Uterus (tissue), 4 donors: Measurements from ENCODE around the gene CIBAR2. TPM values are rescaled to one million over a fixed set of nuclear protein-coding genes. Genes with fewer than 3 reads are reported as not detected.

Experiments
- DNase-seq, 2 donors: peaks; one replicate each; pipeline ENCODE4 v3.0.0-alpha.2; 2019 to 2020
- H3K27ac ChIP-seq, 2 donors: fragments of 200-600 bp; sonication (generic); 1 replicate in 1 of 2; 2 replicates in 1 of 2; pipeline ENCODE4 v1.5.1; 2016 to 2018
- H3K27me3 ChIP-seq, 2 donors: fragments of 200-600 bp; sonication (generic); one replicate each; pipeline ENCODE4 v1.5.1; 2018 to 2019; ENCODE audit warnings: control low read depth in 1 of 2
- H3K36me3 ChIP-seq, 2 donors: fragments of 200-600 bp; sonication (generic); one replicate each; pipeline ENCODE4 v1.5.1; 2019; ENCODE audit warnings: control low read depth in 1 of 2
- H3K4me1 ChIP-seq, 2 donors: fragments of 200-600 bp; sonication (generic); one replicate each; pipeline ENCODE4 v1.5.1; 2018 to 2019; ENCODE audit warnings: control low read depth in 1 of 2
- H3K4me3 ChIP-seq, 2 donors: fragments of 200-600 bp; sonication (generic); 1 replicate in 1 of 2; 2 replicates in 1 of 2; pipeline ENCODE4 v1.5.1; 2018 to 2019; ENCODE audit warnings: mild to moderate bottlenecking in 1 of 2
- H3K9me3 ChIP-seq, 2 donors: fragments of 200-600 bp; sonication (generic); one replicate each; pipeline ENCODE4 v1.5.1; 2019; ENCODE audit warnings: control low read depth in 1 of 2
- CTCF ChIP-seq, 4 experiments: fragments of 200-600 bp in 2 of 4; fragments of 450-650 bp in 2 of 4; sonication (generic) in 2 of 4; IDR thresholded peaks; one replicate each; pipeline ENCODE4 v1.5.1; 2016 to 2019; ENCODE audit warnings: antibody characterized with exemption in 4 of 4, mild to moderate bottlenecking in 2 of 4, moderate library complexity in 1 of 4
- POLR2A ChIP-seq, 2 donors: fragments of 450-650 bp; IDR thresholded peaks; one replicate each; pipeline ENCODE4 v1.6.1; 2016; ENCODE audit warnings: antibody characterized with exemption in 2 of 2, mild to moderate bottlenecking in 1 of 2, moderate library complexity in 1 of 2
- intact Hi-C: fragments of 100-400 bp; cut with DNase I; formaldehyde crosslinking; loops from one replicate; pipeline ENCODE4 v1.15.1; 2023; ENCODE audit warnings: low total_unique reads
- total RNA-seq, 4 donors: library from RNA; depleted of rRNA in 3 of 4; stranded (reverse); fragments of >200 nt in 3 of 4; gene quantifications; one replicate each; pipeline versions ENCODE4 v1.1.0 to v1.2.4, GENCODE V29; 2014 to 2023
- donor health status: DM: yes; HTN: yes; CAD: no.

The CIBAR2 gene
- total RNA-seq, 4 donors from 2014 or later = 2.4 TPM; not detected in 3

- intact Hi-C loops = no loop called here
- no peaks in the 10 kb centered on the region for H3K36me3 ChIP-seq
- H3K27me3 ChIP-seq = no peaks in the 10 kb centered on the region
- no peaks in the 10 kb centered on the region for H3K9me3 ChIP-seq
- no peak overlapping the region for H3K27ac ChIP-seq
- no peak for TF ChIP-seq CTCF (IDR thresholded peaks at IDR 0.05)
- TF ChIP-seq POLR2A (IDR thresholded peaks at IDR 0.05) = no peak
- no peak for DNase-seq
- H3K4me1 ChIP-seq = peaks cover 3 to 6% of the 10 kb centered on the region in 2 donors
- H3K4me3 ChIP-seq = no peak overlapping the region
These were observed 45.1 kb upstream of the CIBAR2 start for GRCh38 chr16:85157372-85157771.

- TF ChIP-seq CTCF (IDR thresholded peaks at IDR 0.05) (no peak), POLR2A (IDR thresholded peaks at IDR 0.05) (no peak)
- no peak overlapping the region for H3K4me3 ChIP-seq
- DNase-seq = no peak
- no peaks in the 10 kb centered on the region for H3K36me3 ChIP-seq
- peaks cover 0 to 7% of the 10 kb centered on the region in 2 donors for H3K4me1 ChIP-seq
- no peaks in the 10 kb centered on the region for H3K27me3 ChIP-seq
- no peaks in the 10 kb centered on the region for H3K9me3 ChIP-seq
- intact Hi-C loops = no loop called here
- no peak overlapping the region for H3K27ac ChIP-seq
These were observed 44.6 kb upstream of the CIBAR2 start for GRCh38 chr16:85156869-85157268.

GRCh38 chr16:85156440-85156839 lies 44.2 kb upstream of the CIBAR2 start:
- Histone ChIP-seq H3K36me3 (no peaks in the 10 kb centered on the region), H3K27me3 (no peaks in the 10 kb centered on the region), H3K27ac (no peak overlapping the region), H3K9me3 (no peaks in the 10 kb centered on the region), H3K4me3 (no peak overlapping the region), H3K4me1 (peaks cover under 1 to 10% of the 10 kb centered on the region in 2 donors)
- DNase-seq = no peak
- TF ChIP-seq CTCF (IDR thresholded peaks at IDR 0.05) (no peak), POLR2A (IDR thresholded peaks at IDR 0.05) (no peak)
- intact Hi-C loops = no loop called here

- Histone ChIP-seq H3K9me3 (no peaks in the 10 kb centered on the region), H3K27me3 (no peaks in the 10 kb centered on the region), H3K4me1 (peaks cover 4 to 12% of the 10 kb centered on the region in 2 donors), H3K36me3 (no peaks in the 10 kb centered on the region), H3K27ac (no peak overlapping the region), H3K4me3 (no peak overlapping the region)
- TF ChIP-seq CTCF (IDR thresholded peaks at IDR 0.05) (no peak), POLR2A (IDR thresholded peaks at IDR 0.05) (no peak)
- intact Hi-C loops = no loop called here
- no peak for DNase-seq
These were observed 41.4 kb upstream of the CIBAR2 start for GRCh38 chr16:85153656-85154091.

- H3K27ac ChIP-seq = no peak overlapping the region
These were observed 40.8 kb upstream of the CIBAR2 start for GRCh38 chr16:85153046-85153445.

More at GRCh38 chr16:85153046-85153445, 40.8 kb upstream of the CIBAR2 start:
- no peak overlapping the region for H3K4me3 ChIP-seq
- no peaks in the 10 kb centered on the region for H3K9me3 ChIP-seq
- H3K27me3 ChIP-seq = no peaks in the 10 kb centered on the region
- H3K4me1 ChIP-seq = peaks cover 4 to 12% of the 10 kb centered on the region in 2 donors
- intact Hi-C loops = no loop called here
- H3K36me3 ChIP-seq = no peaks in the 10 kb centered on the region
- no peak for TF ChIP-seq CTCF (IDR thresholded peaks at IDR 0.05)
- no peak for TF ChIP-seq POLR2A (IDR thresholded peaks at IDR 0.05)
- DNase-seq = no peak
